Neural cell (in vitro differentiated cells): ENCODE results near the gene AGR2.

Experiments
- EP300 ChIP-seq: fragments of 450-650 bp; conservative IDR thresholded peaks from 2 replicates; pipeline ENCODE4 v1.6.1; 2014; ENCODE audit warnings: antibody characterized with exemption, mild to moderate bottlenecking, moderate library complexity; ENCODE audit not compliant: poor library complexity, severe bottlenecking
- EZH2 ChIP-seq: fragments of 200-600, 300-800 bp; shearing (Covaris generic), sonication (generic); IDR thresholded peaks from 2 replicates; pipeline ENCODE4 v1.6.1; 2014; ENCODE audit warnings: antibody characterized with exemption, low read length, borderline replicate concordance, mild to moderate bottlenecking; ENCODE audit not compliant: insufficient read depth, poor library complexity, severe bottlenecking
- MXI1 ChIP-seq: fragments of 450-650 bp; conservative IDR thresholded peaks from 2 replicates; pipeline ENCODE4 v1.6.1; 2014; ENCODE audit warnings: antibody characterized with exemption, mild to moderate bottlenecking; ENCODE audit not compliant: poor library complexity, severe bottlenecking
- POLR2AphosphoS5 ChIP-seq: IDR thresholded peaks from 2 replicates; pipeline ENCODE4 v1.6.1; 2012
- RAD21 ChIP-seq: fragments of 450-650 bp; conservative IDR thresholded peaks from 2 replicates; pipeline ENCODE4 v1.6.1; 2014; ENCODE audit warnings: antibody characterized with exemption, mild to moderate bottlenecking, moderate library complexity
- SMC3 ChIP-seq: fragments of 450-650 bp; conservative IDR thresholded peaks from 2 replicates; pipeline ENCODE4 v1.6.1; 2014; ENCODE audit warnings: antibody characterized with exemption, mild to moderate bottlenecking, moderate library complexity; ENCODE audit not compliant: poor library complexity
- TAF1 ChIP-seq: IDR thresholded peaks from 2 replicates; pipeline ENCODE4 v1.6.1; 2012; ENCODE audit warnings: low read depth
- TF ChIP-seq, protein P1 (sequence below): fragments of 450-650 bp; IDR thresholded peaks from 2 replicates; pipeline ENCODE4 v1.5.1; 2014; ENCODE audit warnings: antibody characterized with exemption, mild to moderate bottlenecking, moderate library complexity; ENCODE audit not compliant: poor library complexity, severe bottlenecking
- TF ChIP-seq, protein P2 (sequence below): IDR thresholded peaks from 2 replicates; pipeline ENCODE4 v1.6.1; 2012; ENCODE audit warnings: borderline replicate concordance

DNA sequence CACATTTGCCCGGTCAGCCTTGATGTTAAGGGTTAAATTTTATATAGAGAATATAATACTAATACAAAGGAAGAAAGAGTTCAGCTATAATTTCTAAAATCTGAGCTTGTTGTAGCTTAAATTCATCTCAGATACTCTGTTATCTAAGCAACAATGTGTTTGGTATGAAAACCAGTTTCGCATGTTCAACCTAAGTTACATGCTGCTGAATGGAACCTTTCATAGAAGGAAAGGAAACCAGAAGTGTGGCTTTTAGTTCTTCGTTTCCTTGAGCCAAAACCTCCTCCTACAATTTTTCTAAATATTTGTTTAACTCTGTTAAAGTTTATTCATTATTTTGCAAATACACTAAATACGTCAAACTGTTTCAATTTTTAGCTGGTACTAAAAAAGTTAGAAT, 18.5 kb downstream of the AGR2 start:
- TF ChIP-seq, protein P1, sequence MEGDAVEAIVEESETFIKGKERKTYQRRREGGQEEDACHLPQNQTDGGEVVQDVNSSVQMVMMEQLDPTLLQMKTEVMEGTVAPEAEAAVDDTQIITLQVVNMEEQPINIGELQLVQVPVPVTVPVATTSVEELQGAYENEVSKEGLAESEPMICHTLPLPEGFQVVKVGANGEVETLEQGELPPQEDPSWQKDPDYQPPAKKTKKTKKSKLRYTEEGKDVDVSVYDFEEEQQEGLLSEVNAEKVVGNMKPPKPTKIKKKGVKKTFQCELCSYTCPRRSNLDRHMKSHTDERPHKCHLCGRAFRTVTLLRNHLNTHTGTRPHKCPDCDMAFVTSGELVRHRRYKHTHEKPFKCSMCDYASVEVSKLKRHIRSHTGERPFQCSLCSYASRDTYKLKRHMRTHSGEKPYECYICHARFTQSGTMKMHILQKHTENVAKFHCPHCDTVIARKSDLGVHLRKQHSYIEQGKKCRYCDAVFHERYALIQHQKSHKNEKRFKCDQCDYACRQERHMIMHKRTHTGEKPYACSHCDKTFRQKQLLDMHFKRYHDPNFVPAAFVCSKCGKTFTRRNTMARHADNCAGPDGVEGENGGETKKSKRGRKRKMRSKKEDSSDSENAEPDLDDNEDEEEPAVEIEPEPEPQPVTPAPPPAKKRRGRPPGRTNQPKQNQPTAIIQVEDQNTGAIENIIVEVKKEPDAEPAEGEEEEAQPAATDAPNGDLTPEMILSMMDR = no peak
- no peak for TF ChIP-seq EZH2
- TF ChIP-seq POLR2AphosphoS5 = no peak
- no peak for TF ChIP-seq TAF1
- TF ChIP-seq EP300 = no peak
- no peak for TF ChIP-seq RAD21
- TF ChIP-seq MXI1 = no peak
- no peak for TF ChIP-seq SMC3
- TF ChIP-seq, protein P2, sequence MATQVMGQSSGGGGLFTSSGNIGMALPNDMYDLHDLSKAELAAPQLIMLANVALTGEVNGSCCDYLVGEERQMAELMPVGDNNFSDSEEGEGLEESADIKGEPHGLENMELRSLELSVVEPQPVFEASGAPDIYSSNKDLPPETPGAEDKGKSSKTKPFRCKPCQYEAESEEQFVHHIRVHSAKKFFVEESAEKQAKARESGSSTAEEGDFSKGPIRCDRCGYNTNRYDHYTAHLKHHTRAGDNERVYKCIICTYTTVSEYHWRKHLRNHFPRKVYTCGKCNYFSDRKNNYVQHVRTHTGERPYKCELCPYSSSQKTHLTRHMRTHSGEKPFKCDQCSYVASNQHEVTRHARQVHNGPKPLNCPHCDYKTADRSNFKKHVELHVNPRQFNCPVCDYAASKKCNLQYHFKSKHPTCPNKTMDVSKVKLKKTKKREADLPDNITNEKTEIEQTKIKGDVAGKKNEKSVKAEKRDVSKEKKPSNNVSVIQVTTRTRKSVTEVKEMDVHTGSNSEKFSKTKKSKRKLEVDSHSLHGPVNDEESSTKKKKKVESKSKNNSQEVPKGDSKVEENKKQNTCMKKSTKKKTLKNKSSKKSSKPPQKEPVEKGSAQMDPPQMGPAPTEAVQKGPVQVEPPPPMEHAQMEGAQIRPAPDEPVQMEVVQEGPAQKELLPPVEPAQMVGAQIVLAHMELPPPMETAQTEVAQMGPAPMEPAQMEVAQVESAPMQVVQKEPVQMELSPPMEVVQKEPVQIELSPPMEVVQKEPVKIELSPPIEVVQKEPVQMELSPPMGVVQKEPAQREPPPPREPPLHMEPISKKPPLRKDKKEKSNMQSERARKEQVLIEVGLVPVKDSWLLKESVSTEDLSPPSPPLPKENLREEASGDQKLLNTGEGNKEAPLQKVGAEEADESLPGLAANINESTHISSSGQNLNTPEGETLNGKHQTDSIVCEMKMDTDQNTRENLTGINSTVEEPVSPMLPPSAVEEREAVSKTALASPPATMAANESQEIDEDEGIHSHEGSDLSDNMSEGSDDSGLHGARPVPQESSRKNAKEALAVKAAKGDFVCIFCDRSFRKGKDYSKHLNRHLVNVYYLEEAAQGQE = no peak
